ENCODE measurements around the gene RBM47.
A peak's percentile ranks its signal among the peaks of the same experiment; 100 is the strongest.

The RBM47 gene

GRCh38 chr4:40577588-40578253 lies 51.9 kb downstream of the RBM47 start:
- no peak overlapping the region for H3K4me3 ChIP-seq (replicated peaks; ENCODE audit: low read depth, low read length)
- no peak for TF ChIP-seq CTCF (IDR thresholded peaks at IDR 0.05; ENCODE audit: low read depth, low read length, missing control alignments)
- no peak for DNase-seq (ENCODE audit: extremely low read depth, low read depth)

- TF ChIP-seq CTCF (IDR thresholded peaks at IDR 0.05; ENCODE audit: low read depth, low read length, missing control alignments) = no peak
- DNase-seq (ENCODE audit: extremely low read depth, low read depth) = peak; percentile 47
- no peak overlapping the region for H3K4me3 ChIP-seq (replicated peaks; ENCODE audit: low read depth, low read length)
Measured at GRCh38 chr4:40576651-40577480, 52.8 kb downstream of the RBM47 start.

- no peak for DNase-seq (ENCODE audit: extremely low read depth, low read depth)
- TF ChIP-seq CTCF (IDR thresholded peaks at IDR 0.05; ENCODE audit: low read depth, low read length, missing control alignments) = no peak
- H3K4me3 ChIP-seq (replicated peaks; ENCODE audit: low read depth, low read length) = no peak overlapping the region
Measured at GRCh38 chr4:40575846-40576245, 53.8 kb downstream of the RBM47 start.

GRCh38 chr4:40573593-40574311 lies 55.9 kb downstream of the RBM47 start:
- no peak overlapping the region for H3K4me3 ChIP-seq (replicated peaks; ENCODE audit: low read depth, low read length)
- DNase-seq (ENCODE audit: extremely low read depth, low read depth) = no peak
- no peak for TF ChIP-seq CTCF (IDR thresholded peaks at IDR 0.05; ENCODE audit: low read depth, low read length, missing control alignments)

GRCh38 chr4:40572692-40573310 lies 56.9 kb downstream of the RBM47 start:
- no peak overlapping the region for H3K4me3 ChIP-seq (replicated peaks; ENCODE audit: low read depth, low read length)
- DNase-seq (ENCODE audit: extremely low read depth, low read depth) = no peak
- no peak for TF ChIP-seq CTCF (IDR thresholded peaks at IDR 0.05; ENCODE audit: low read depth, low read length, missing control alignments)

- H3K4me3 ChIP-seq (replicated peaks; ENCODE audit: low read depth, low read length) = no peak overlapping the region
- TF ChIP-seq CTCF (IDR thresholded peaks at IDR 0.05; ENCODE audit: low read depth, low read length, missing control alignments) = no peak
- DNase-seq (ENCODE audit: extremely low read depth, low read depth) = no peak
Measured at GRCh38 chr4:40571208-40571607, 58.5 kb downstream of the RBM47 start.

All from HFF-Myc (cell line).